ENCODE measurements around the gene TMEM128.

GRCh38 chr4:4202510-4202909 lies 45.5 kb downstream of the TMEM128 start:
- TF ChIP-seq CTCF (conservative IDR thresholded peaks at IDR 0.05 in 1 of 2, IDR thresholded peaks at IDR 0.05 in 1 of 2; ENCODE audit: low read depth in 1 of 2, low read length in 2 of 2) = no peak
- TF ChIP-seq EZH2 (IDR thresholded peaks at IDR 0.05; ENCODE audit: low read length, missing control alignments) = no peak

Measured in fibroblast of lung (primary cell).